ENCODE data around the gene RUNX1. TPM values are rescaled to one million over a fixed set of nuclear protein-coding genes. Genes with fewer than 3 reads are reported as not detected.
"Not testable (repeated sequence)": the region's sequence is repeated elsewhere in the genome, so short reads cannot be mapped to it uniquely, and the experiment has no call there.

The RUNX1 gene
- total RNA-seq, 2 donors from 2014 or later, result 97.0 to 110 TPM

DNA sequence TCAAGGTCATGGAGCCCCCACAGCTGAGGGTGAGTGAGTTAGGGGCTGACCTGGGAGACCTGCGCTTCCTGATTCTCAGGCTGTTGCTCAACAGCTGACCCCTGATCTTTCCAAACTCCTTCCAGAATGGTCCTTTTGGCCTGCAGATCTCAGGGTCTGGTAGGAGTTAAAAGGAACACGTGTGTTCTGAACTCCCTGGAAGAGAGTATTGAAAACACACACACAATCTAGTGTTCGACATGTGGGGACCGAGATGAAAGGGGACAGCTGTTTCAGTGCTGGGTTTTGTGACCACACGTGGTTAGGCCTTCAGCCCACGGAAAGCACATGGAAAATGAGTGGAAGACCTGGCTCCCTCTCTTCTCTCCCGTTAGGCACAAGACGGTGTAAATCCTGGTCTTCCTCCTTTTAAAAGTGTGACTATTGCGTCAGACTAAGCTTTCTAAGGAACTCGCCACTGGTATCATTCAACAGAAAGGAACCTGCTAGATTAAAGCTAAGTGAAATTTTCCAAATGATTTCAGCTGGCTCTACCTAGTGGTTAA is 49.6 kb downstream of the RUNX1 start:
- peak overlapping the region; percentile 32 for H3K27ac Mint-ChIP-seq
- no peaks in the 10 kb centered on the region for H3K27me3 Mint-ChIP-seq
- H3K4me3 Mint-ChIP-seq, result peak overlapping the region; percentile 21
- no peaks in the 10 kb centered on the region for H3K36me3 Mint-ChIP-seq (ENCODE audit: low read depth)
- ATAC-seq, result no peak
- peaks cover 67% of the 10 kb centered on the region for H3K4me1 Mint-ChIP-seq
- no peak for DNase-seq
- H3K9me3 ChIP-seq (ENCODE audit: control insufficient read depth, low read length, poor library complexity, severe bottlenecking), result no peaks in the 10 kb centered on the region

DNA sequence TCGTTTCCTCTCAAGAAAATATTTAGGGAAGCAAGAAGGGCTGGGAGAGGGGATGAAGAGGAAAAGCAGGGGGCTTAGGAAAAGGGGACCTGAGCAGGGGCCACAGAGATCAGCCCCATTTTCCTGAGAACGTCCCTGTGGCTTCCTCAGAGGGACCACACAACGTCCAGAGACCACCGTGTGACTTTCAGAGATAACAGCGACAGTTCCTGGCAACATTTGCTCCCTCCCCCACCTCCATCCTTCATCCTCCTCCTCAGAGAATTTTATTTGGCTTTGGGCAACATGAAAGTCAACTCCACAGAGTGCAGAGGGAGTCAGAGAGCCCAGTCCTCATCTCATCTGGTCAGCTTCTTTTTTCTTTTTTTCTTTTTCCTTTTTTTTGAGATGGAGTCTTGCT is 50.9 kb downstream of the RUNX1 start:
- Mint-ChIP-seq H3K36me3 (ENCODE audit: low read depth) (no peaks in the 10 kb centered on the region), H3K27ac (peak overlapping the region; percentile 95), H3K4me3 (no peak overlapping the region), H3K27me3 (no peaks in the 10 kb centered on the region), H3K4me1 (peaks cover 63% of the 10 kb centered on the region)
- no peak for DNase-seq
- no peak for ATAC-seq
- no peaks in the 10 kb centered on the region for H3K9me3 ChIP-seq (ENCODE audit: control insufficient read depth, low read length, poor library complexity, severe bottlenecking)

DNA sequence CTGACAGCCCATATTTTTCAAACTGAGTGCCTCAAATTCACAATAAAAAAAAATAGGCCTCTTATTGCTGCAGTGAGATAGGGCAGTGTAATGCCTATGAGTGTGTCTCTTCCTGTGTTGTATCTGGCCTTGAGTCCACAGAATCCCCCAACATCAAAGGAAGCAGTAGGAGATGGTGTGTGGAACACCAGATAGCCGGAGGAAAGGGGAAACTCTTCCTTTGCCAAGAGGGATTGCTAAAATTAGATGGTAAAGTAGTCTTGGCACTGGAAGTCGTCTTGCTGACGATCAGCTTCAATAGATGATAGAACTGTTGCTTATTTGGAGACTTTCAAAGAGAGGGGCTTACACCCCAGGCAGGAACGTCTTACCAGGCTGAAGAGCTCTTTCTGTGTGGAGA is 51.8 kb downstream of the RUNX1 start:
- Mint-ChIP-seq H3K27ac (peak overlapping the region; percentile 95), H3K4me3 (peak overlapping the region; percentile 59), H3K27me3 (no peaks in the 10 kb centered on the region), H3K36me3 (ENCODE audit: low read depth) (no peaks in the 10 kb centered on the region), H3K4me1 (peaks cover 60% of the 10 kb centered on the region)
- no peaks in the 10 kb centered on the region for H3K9me3 ChIP-seq (ENCODE audit: control insufficient read depth, low read length, poor library complexity, severe bottlenecking)
- ATAC-seq (no peak), DNase-seq (no peak)

DNA sequence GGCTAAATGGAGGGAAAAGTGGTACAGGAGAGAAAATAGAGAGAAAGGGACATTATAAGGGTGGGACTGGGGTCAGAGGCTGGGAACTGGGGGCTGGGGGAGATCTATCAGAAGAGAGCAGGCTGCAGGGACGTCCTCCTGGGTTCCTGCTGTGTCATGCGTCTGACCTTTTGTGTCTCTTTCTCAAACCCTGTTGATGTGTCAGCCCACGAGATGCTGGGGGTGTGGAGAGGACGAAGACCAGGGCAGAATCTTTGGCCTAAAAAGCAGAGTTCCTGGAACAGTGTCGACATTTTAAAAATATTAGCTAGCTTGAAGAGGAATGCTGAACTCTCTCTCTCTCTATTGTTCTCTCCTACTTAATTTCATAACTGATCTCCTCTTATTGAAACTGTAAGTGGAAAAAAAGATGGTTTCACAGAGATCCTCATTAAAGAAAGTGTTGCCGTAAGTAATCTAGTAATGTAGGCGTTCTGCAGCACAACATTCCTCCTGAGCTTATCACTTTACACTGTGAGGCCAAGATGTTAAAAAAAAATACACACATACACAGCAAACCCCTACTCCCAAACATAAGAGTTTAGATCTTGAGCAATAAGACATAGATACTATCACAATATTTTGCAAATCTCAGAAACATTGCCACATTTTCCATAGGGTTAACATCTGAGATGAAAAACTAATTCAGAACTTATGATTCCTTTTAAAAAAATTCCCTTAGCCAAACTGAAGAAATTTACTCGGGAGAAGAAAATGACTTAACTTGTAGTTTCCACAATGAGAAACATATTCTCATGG is 52.6 kb downstream of the RUNX1 start:
- ATAC-seq, result no peak

DNA sequence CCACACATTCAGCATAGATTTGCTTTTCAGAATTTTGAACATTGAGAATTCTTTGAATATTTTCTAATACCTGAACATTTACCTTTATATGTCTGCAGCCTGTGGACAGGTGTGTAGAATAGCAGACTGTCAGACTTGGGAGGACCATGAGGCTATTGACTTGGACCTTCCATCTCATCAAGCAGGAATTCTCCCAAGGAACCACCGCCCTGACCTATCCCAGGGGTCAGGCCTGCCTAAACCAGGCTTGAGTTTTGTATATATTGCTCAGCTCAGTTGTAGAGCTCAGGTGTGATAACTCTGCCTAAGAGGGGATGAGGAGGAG is 53.2 kb downstream of the RUNX1 start:
- DNase-seq (no peak), ATAC-seq (no peak)
- Mint-ChIP-seq H3K36me3 (ENCODE audit: low read depth) (peaks cover 2% of the 10 kb centered on the region), H3K4me1 (peaks cover 62% of the 10 kb centered on the region), H3K27ac (peak overlapping the region; percentile 95), H3K27me3 (no peaks in the 10 kb centered on the region), H3K4me3 (peak overlapping the region; percentile 59)
- H3K9me3 ChIP-seq (ENCODE audit: control insufficient read depth, low read length, poor library complexity, severe bottlenecking), result no peaks in the 10 kb centered on the region

More for the DNA sequence above, 52.6 kb downstream of the RUNX1 start:
- Mint-ChIP-seq H3K36me3 (ENCODE audit: low read depth) (no peaks in the 10 kb centered on the region), H3K27ac (peak overlapping the region; percentile 95), H3K27me3 (no peaks in the 10 kb centered on the region), H3K4me3 (peak overlapping the region; percentile 59), H3K4me1 (peaks cover 60% of the 10 kb centered on the region)
- no peak for DNase-seq
- no peaks in the 10 kb centered on the region for H3K9me3 ChIP-seq (ENCODE audit: control insufficient read depth, low read length, poor library complexity, severe bottlenecking)

DNA sequence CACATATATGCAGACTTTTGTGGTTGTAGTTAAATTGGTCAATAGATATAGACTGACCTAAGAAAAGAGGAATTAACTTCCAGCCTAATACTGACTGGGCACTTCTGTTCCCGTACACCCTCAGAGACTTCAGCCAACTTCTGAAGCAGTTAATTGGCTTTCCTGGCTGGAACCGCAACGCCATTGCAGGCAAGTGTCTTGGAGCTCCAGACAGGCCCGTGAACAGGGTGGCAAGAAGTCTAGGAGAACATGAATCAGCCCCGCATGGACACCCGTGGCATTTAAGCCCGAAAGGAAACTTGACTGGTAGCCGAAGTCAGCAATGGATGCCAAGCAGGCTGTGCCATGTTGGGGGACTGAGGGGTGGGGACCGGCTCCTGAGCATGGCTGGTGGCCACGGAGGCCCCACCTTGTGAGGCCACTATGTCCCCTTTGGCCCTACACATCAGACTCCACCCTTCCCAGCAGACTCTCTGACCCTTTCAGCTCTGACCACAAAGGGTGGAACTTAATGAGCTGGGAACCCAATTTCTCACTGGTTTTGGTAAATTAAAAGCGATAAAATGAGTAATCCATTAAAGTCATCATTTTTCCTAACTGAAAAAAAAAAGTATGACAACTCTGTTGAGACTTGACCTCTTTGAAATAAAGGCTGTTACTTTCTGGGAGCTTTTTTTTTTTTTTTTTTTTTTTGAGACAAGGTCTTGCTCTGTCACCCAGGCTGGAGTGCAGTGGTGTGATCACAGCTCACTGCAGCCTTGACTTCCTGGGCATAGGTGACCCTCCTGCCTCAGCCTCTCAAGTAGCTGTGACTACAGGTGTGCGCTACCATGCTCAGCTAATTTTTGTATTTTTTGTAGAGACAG is 54.1 kb downstream of the RUNX1 start:
- H3K27ac Mint-ChIP-seq, result peak overlapping the region; percentile 95
- H3K36me3 Mint-ChIP-seq (ENCODE audit: low read depth), result peaks cover 2% of the 10 kb centered on the region
- no peaks in the 10 kb centered on the region for H3K9me3 ChIP-seq (ENCODE audit: control insufficient read depth, low read length, poor library complexity, severe bottlenecking)
- H3K4me1 Mint-ChIP-seq, result peaks cover 64% of the 10 kb centered on the region
- no peak for ATAC-seq
- DNase-seq, result no peak
- H3K27me3 Mint-ChIP-seq, result no peaks in the 10 kb centered on the region
- H3K4me3 Mint-ChIP-seq, result no peak overlapping the region

DNA sequence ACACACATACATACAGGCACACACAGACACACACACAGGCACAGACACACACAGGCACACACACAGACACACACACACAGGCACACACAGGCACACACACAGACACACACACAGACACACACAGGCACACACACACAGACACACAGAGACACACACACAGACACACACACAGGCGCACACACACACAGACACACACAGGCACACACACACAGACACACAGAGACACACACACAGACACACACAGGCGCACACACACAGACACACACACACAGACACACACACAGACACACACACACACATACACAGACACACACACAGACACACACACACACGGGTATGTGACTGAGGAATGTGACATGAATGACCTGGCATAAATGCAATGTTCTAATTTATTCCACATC is 55.6 kb downstream of the RUNX1 start:
- ATAC-seq; H3K27me3 Mint-ChIP-seq; DNase-seq; H3K9me3 ChIP-seq (ENCODE audit: control insufficient read depth, low read length, poor library complexity, severe bottlenecking); H3K4me3 Mint-ChIP-seq; H3K27ac Mint-ChIP-seq; H3K36me3 Mint-ChIP-seq (ENCODE audit: low read depth): not testable (repeated sequence)
- H3K4me1 Mint-ChIP-seq, result peaks cover 61% of the 10 kb centered on the region

DNA sequence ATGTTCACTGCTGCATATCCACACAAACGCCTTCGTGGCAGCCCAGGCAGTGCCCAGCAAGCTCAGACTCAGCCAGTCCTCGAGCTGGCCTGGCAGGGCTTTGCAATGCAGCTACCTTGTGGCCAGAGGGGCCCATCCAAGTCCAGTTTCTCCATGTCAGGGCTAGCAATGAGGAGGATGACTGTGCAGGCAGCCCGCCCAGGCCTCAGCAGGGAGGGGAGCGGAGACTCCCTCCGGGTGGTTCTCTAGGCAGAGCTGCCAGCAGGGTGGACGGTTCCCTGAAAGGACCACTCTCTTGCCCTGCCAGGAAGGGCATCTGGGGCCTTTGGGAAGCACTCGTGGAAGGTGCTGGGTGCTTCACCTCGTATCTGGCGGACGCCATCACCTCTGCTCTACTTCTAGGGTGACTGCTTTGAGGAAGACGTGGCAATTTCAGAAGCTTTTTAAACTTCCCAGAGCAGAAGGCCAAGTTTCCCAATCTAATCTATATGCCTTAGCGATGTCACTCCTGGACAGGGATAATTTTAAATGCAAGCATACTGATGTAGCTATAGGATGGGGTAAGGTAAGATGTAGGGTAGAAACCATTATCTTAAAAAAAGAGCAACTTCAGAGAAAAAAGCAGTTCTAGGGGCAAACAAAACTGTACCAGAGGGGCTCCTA is 56.2 kb downstream of the RUNX1 start:
- no peak for ATAC-seq

DNA sequence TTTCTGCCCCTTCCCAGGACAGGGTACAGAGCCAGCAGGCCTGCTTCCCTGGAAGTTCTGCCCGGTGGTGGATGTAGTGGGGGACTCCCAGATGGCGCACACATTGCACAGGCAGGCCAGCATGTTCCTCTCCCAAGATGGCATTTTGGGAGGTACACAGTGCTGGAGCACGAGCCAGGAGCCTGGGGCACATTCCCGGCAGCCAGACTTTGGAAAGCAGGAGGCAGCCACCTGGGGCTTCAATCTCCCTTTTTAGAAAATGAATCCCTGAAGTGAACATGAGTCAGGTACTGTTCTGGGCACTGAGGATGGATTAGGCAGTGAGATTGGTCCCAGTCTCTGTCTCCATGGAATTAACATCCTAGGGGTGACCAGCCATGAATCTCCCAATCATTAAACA is 56.9 kb downstream of the RUNX1 start:
- no peaks in the 10 kb centered on the region for H3K27me3 Mint-ChIP-seq
- H3K27ac Mint-ChIP-seq, result no peak overlapping the region
- DNase-seq, result no peak
- no peak overlapping the region for H3K4me3 Mint-ChIP-seq
- H3K36me3 Mint-ChIP-seq (ENCODE audit: low read depth), result peaks cover 4% of the 10 kb centered on the region
- no peaks in the 10 kb centered on the region for H3K9me3 ChIP-seq (ENCODE audit: control insufficient read depth, low read length, poor library complexity, severe bottlenecking)
- no peak for ATAC-seq
- H3K4me1 Mint-ChIP-seq, result peaks cover 60% of the 10 kb centered on the region

More for the DNA sequence above, 56.2 kb downstream of the RUNX1 start:
- H3K9me3 ChIP-seq (ENCODE audit: control insufficient read depth, low read length, poor library complexity, severe bottlenecking), result no peaks in the 10 kb centered on the region
- no peak for DNase-seq
- H3K27ac Mint-ChIP-seq, result no peak overlapping the region
- H3K36me3 Mint-ChIP-seq (ENCODE audit: low read depth), result peaks cover 4% of the 10 kb centered on the region
- H3K4me3 Mint-ChIP-seq, result no peak overlapping the region
- no peaks in the 10 kb centered on the region for H3K27me3 Mint-ChIP-seq
- H3K4me1 Mint-ChIP-seq, result peaks cover 60% of the 10 kb centered on the region

DNA sequence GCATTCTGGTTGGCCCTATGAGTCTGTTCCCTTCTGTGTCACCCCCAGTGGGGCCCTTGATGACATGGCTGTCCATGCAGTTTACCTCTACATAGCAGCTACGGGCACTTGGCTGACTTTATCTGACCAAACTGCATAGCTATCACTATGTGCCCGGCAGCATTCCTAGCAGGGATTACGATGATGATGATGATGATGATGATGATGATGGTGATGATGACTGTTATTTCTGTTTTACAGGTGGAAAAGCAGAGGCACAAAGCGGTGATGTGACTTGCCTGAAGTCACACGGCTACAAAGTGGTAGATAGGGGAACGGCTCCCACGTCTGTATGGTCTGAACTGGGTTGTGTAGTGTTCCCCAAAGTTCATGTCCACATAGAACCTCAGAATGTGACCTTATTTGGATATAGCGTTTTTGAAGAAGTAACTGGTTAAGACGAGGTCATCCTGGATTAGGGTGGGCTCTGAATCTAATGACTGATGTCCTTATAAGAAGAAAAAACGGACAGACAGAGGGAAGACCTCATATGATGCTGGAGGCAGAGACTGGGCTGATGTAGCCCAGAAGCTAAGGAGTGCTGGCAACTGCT is 57.6 kb downstream of the RUNX1 start:
- H3K4me1 Mint-ChIP-seq, result peaks cover 59% of the 10 kb centered on the region

DNA sequence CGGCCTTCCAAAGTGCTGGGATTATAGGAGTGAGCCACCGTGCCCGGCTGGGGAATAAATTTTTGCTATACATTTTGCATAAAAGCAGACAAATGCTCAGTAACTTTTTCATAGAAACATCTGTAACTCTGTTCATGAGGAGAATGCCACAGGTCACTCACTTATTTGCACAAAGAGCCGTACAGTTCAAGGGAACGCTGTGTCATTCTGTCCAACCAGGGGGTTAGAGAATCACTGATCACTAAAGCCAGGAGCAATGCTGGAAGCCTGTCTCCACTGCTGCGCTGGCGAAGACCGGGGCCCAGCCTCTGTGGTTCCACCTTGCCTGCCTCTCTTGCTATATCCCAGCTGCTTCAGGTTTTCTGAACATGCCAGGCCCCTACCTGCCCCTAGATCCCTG is 58.3 kb downstream of the RUNX1 start:
- peaks cover 58% of the 10 kb centered on the region for H3K4me1 Mint-ChIP-seq
- H3K27me3 Mint-ChIP-seq, result no peaks in the 10 kb centered on the region
- H3K27ac Mint-ChIP-seq, result peak overlapping the region; percentile 99
- H3K9me3 ChIP-seq (ENCODE audit: control insufficient read depth, low read length, poor library complexity, severe bottlenecking), result no peaks in the 10 kb centered on the region
- DNase-seq (no peak), ATAC-seq (no peak)
- peaks cover 4% of the 10 kb centered on the region for H3K36me3 Mint-ChIP-seq (ENCODE audit: low read depth)
- no peak overlapping the region for H3K4me3 Mint-ChIP-seq

More for the DNA sequence above, 57.6 kb downstream of the RUNX1 start:
- Mint-ChIP-seq H3K36me3 (ENCODE audit: low read depth) (peaks cover 4% of the 10 kb centered on the region), H3K4me3 (peak overlapping the region; percentile 52), H3K27me3 (no peaks in the 10 kb centered on the region), H3K27ac (no peak overlapping the region)
- no peak for ATAC-seq
- DNase-seq, result no peak
- no peaks in the 10 kb centered on the region for H3K9me3 ChIP-seq (ENCODE audit: control insufficient read depth, low read length, poor library complexity, severe bottlenecking)

DNA sequence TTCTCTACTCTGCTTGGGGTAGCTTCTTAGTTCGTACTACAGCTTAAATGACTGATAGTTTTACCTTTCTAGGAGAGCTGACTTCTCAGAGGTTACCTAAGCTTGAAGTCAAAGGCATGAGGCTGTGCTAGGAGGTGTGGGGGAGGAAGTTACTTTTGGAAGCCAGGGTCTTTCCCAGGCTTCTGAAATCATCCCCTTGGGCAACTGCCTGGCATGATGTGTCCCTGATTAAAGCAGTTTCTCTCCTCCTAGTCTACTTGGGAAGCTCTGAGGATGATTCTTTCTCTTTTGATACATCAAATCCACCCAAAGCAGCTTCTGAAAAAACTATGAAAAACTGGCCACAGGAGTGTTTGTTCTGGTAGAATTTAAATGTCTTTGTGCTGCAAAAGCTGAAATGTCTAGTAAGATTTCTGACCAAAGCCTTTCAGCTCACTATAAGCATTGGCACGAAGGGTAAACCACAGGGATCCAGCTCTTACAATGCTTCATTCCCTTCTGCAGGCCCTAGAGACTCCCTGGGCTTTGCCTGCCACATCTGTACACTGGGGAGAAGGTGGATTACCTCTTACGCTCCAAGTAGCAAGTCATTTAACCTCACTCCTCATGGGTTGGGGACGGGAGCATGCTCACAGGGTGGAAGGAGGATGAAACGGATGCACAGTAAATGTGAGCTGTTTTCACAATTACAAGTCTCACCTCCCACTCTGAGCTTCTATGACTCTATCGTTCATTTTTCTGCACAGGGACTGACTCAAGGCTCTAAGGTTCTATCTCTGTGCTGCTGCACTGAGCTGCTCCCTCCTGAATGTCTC is 59.6 kb downstream of the RUNX1 start:
- Mint-ChIP-seq H3K36me3 (ENCODE audit: low read depth) (peaks cover 4% of the 10 kb centered on the region), H3K4me3 (peak overlapping the region; percentile 5), H3K27ac (peak overlapping the region; percentile 99), H3K27me3 (no peaks in the 10 kb centered on the region), H3K4me1 (peaks cover 62% of the 10 kb centered on the region)
- DNase-seq (no peak), ATAC-seq (no peak)
- H3K9me3 ChIP-seq (ENCODE audit: control insufficient read depth, low read length, poor library complexity, severe bottlenecking), result no peaks in the 10 kb centered on the region
